ENCODE results near the gene NUDT6.

- TF ChIP-seq CTCF (IDR thresholded peaks at IDR 0.05) = no peak
- no peak for TF ChIP-seq POLR2A (IDR thresholded peaks at IDR 0.05)
- TF ChIP-seq POLR2AphosphoS5 (IDR thresholded peaks at IDR 0.05) = no peak
Observed at GRCh38 chr4:122920473-122920872, 1.9 kb downstream of the NUDT6 start.
